ENCODE data around the gene SEC22C.

DNA sequence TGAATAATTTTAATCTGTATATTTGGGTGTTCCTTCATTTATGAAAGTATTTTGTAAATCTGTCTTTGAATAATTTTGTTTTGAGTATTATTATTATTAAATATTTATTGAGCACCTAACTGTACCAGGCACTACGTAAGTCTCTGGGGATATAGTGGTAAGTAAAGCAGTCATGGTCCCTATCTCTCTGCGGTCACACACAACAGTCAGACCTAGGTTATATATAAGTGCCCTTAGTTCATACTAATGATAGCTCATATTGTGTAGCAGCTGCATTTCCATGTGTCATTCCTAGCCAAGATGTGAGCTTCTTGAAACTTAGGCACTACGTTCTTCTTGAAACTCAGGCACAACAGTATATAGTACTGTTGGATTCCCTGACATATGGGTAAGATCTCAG, 31.2 kb upstream of the SEC22C start:
- TF ChIP-seq, protein P1, sequence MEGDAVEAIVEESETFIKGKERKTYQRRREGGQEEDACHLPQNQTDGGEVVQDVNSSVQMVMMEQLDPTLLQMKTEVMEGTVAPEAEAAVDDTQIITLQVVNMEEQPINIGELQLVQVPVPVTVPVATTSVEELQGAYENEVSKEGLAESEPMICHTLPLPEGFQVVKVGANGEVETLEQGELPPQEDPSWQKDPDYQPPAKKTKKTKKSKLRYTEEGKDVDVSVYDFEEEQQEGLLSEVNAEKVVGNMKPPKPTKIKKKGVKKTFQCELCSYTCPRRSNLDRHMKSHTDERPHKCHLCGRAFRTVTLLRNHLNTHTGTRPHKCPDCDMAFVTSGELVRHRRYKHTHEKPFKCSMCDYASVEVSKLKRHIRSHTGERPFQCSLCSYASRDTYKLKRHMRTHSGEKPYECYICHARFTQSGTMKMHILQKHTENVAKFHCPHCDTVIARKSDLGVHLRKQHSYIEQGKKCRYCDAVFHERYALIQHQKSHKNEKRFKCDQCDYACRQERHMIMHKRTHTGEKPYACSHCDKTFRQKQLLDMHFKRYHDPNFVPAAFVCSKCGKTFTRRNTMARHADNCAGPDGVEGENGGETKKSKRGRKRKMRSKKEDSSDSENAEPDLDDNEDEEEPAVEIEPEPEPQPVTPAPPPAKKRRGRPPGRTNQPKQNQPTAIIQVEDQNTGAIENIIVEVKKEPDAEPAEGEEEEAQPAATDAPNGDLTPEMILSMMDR (IDR thresholded peaks at IDR 0.05): no peak
- TF ChIP-seq EP300 (IDR thresholded peaks at IDR 0.05): no peak

Data from esophagus muscularis mucosa (tissue), 3 donors.